A204.1 (cell line): ENCODE results near the gene FRMD4A.
"Not testable (repeated sequence)": the region's sequence is repeated elsewhere in the genome, so short reads cannot be mapped to it uniquely, and the experiment has no call there.

ENCODE experiments used
- FAIRE-seq: peaks from 2 replicates; lab custom pipeline; 2012; peaks lifted over from hg19 to GRCh38; lab: Jason Lieb, UNC

Gene FRMD4A

DNA sequence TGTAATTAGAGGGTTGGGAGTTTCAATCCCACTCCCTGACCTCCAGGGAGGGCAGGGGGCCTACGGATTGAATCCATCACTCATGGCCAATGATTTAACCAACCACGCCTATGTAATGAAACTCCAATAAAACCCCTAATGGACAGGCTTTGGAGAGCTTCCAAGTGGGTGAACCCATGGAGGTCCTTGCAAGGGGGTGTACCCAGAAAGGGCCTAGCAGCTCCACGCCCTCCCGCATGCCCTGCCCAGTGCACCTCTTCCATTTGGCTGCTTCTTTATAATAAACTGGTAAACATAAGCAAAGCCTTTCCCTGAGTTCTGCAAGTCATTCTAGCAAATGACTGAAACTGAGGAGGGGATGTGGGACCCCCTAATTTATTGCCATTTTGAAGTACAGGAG, 280.1 kb downstream of the FRMD4A start:
- no peak for FAIRE-seq

- FAIRE-seq, result no peak
These were observed 281.7 kb downstream of the FRMD4A start for GRCh38 chr10:14048930-14049613.

DNA sequence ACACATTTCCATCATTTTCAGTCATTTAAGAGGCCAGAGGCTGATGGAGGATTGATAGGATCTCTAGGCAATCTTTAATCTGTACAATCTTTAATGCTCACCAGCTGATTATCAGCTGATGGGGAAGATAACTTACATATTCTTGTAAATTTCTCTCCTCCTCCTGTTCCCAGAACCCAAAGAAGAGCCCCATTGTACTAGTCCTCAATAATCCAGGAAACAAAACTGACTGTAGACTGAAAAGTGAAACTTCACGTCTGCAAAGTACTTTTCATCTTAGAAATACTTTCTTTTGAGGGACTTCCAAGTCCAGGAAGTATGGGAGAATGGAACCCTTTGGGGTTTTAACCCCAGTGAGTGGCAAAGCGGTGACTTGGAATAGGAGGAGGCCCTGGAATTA, 283.3 kb downstream of the FRMD4A start:
- FAIRE-seq, result no peak

- not testable (repeated sequence) for FAIRE-seq
These were observed 288.7 kb downstream of the FRMD4A start for GRCh38 chr10:14042051-14042450.

DNA sequence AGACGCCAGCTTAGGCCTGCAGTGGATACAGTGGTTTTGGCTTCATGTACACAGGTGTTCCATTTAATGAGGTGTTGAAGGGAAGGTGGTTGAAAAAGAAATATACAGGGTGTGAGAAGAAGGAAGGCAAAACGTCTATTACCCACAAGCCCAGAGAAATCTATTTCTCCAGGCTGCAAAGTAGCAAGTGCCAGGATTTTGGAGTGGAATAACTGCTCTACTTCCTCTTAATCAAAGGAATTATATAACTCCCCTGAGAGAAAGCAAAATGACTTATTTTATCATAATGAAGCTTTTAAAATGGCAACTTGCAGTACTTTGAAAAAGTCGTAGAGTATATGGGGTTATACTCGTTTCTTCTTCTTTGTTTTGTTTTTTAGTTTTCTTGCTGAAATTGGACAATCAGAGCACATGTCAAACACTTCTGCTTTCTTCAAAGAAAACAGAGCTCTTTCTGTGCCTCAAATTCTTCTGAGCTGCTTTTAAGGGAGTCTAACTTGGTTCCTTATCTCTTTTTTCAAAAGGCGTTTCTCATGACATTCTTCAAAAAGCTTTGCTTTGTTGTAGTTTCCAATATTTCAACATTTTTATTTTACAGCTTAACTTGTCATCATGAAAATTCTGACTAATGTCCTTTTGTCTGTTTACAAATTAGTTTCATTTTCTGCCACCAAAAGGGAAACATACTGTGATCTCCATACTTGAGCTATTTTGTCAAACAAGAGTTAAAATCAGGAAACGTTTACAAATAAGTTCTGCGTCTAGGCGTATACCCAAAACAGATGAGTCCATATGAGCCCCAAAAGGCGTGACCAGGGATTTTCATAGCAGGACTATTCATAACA, 289.7 kb downstream of the FRMD4A start:
- FAIRE-seq, result no peak

GRCh38 chr10:14039968-14040668, 290.6 kb downstream of the FRMD4A start:
- FAIRE-seq, result no peak

DNA sequence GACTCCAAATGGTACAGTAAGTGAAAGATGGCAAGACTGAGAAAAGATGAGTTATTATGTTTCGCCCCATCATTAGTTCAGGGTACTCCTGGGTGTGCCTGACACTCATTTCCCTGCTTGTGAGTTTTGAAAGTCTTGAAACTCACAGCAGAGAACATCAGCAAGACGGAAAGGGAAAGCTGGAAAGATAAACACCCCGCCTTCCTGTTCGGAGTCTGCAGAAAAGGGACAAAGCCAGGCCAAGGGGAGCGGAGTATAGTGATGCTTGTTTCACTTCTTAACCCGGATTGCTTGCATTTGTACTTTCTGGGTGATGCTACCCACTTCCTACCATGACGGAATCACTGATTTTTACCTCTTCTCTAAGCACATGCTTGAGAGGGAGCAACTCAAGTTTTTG, 294.5 kb downstream of the FRMD4A start:
- no peak for FAIRE-seq

DNA sequence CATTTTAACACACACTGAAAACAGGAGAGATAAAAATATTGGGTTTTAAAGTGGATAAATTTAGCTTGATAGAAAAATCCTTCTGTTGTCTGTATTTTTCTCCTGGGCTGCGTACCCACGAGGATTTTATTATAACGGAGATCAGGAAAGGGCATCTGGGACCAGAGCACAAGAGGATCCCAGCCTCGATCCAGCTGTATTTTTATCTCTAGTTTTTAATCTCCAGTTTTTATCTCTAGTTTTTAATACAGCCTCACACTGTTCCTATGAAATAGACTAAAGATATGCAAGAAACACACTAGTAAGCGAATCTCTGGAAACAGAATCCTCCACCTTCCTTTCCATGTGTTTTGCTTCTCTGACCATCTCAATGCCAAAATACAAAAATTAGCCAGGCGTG, 295.2 kb downstream of the FRMD4A start:
- FAIRE-seq, result no peak

DNA sequence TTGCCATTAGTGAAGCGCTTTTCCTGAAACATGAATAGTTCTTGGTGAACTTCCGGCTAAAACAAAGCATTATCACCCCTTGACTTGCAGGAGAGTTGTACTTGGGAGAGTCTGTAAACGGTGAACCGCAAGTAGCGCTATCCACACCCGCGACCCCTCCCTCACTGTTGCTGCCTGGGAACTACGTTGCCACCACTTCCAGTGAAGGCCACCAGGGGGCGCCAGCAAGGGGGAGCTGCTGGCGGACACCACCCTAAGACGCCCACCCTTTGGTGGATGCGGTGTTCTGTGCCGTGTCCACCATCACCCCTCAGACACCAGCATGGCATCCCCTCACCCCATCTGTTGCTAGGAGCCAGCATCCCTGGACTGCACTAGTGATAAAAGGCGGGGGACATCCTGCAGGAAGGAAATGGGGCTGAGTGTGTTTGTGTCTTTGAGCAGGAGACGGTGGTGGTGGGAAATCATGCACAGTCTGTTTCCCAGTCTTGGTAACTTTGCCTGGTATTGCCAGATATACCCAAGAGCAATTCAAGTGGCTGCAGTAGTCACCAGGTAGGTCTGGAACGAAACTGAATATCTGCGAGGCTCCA, 298.2 kb downstream of the FRMD4A start:
- FAIRE-seq, result no peak

DNA sequence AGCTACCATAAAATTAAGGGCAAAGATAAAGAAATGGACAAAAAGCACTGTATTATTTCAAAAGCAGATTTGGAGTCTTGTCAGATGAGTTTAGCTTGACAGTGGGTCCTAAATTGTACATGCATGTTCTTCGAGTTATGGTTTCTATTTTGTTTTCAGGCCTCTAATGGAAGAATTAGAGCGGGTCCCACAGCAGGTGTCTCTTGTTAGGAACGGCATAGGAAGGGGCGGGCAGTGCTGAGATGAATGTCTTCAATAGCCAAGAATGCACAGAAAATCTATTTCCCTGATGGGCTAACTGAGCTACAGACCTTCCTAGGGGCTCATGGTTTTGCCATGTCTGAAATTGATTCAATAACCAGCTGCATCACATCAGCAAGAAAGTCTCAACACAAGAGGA, 304.4 kb downstream of the FRMD4A start:
- FAIRE-seq, result no peak

GRCh38 chr10:14025283-14026189, 305.2 kb downstream of the FRMD4A start:
- no peak for FAIRE-seq

DNA sequence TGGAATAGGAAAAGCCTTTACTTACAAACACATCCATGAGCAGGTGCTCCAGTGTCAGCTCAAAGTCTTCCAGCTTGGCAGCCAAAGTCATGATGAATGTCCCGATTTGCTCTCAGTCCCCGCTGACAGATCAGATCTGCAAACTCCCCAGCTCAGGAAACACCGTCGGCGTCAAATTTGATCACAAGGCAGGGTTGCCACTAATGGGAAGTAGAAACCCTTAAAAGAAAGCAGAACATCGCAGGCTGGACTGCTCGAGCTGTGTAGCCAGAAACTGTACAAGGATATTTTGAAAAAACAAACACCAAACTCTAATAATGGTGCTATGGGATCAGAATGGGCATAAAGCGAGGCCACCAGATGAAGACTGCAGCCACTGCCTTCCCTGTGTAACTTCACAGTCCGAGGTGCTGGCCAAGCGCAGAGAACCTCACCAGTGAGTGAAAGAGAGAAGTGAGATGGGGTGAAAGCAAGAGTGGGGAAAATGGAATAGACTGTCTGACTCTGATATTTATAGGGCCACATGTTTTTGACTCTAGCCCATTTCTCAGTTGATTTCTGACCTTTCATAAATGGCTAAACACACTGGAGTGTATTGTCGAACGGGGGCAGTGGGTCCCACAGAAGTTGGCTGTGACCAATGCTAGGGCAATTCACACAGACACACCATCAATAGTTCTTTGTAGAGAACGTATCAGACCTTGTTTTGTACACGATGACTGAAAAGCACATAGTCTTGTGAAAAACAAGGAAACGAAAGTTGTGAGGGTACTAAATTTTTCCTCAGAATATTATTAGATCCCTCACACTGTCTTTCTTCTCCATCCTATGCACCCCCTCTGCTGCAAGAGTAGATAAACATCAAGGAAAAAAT, 306.2 kb downstream of the FRMD4A start:
- no peak for FAIRE-seq

- FAIRE-seq, result no peak
These were observed 306.9 kb downstream of the FRMD4A start for GRCh38 chr10:14023673-14024328.

DNA sequence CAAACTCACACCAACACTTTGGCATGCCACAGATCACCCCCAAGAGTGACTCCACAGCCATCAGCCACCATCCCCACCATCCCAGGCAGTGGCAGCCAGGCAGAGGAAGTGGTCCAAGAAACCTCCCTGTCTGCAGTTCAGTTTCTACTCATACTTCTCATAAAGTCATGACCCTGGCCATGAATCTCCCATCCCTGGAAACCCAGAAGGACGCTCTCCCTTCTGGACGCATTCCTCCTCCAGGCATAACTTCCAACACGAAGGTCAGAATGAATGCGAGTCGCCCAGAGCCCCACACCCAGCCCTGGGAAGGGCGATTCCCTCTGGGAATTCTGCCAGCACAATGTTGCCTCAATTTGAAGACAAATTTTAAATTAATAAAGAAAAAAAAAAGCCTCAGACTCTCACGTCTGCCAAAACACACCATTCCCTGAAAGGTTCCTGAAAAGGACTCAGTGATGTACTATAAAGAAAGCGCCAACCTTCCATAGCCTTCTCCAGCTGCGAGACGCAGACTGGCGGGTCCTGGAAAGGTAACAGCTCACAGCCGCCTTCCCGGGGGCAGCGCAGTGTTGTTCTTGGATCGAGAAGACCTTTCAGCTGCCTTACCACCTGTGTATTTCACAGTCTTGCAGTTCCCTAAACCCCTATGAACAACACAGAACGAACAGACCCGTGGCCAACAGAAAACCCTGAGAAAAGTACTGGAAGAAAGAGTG, 307.6 kb downstream of the FRMD4A start:
- FAIRE-seq, result no peak

DNA sequence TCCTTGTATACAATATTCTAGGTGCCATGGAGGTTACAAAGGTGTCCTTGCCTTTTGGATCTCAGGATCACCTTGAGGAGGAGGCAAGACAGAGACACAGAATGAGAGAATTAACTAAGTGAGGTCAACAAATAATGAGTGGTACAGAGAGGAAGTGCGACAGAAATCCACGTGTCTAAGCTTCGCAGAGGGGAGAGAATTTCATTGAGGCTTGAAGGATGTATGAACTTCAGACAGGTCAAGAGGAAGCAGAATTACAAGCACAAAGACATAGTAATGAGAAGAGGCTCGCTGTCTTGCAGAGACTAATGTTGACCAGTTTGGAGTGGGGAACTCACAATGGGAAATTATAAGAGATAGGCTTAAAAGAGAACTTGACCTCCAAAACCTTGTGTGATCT, 308.7 kb downstream of the FRMD4A start:
- no peak for FAIRE-seq

DNA sequence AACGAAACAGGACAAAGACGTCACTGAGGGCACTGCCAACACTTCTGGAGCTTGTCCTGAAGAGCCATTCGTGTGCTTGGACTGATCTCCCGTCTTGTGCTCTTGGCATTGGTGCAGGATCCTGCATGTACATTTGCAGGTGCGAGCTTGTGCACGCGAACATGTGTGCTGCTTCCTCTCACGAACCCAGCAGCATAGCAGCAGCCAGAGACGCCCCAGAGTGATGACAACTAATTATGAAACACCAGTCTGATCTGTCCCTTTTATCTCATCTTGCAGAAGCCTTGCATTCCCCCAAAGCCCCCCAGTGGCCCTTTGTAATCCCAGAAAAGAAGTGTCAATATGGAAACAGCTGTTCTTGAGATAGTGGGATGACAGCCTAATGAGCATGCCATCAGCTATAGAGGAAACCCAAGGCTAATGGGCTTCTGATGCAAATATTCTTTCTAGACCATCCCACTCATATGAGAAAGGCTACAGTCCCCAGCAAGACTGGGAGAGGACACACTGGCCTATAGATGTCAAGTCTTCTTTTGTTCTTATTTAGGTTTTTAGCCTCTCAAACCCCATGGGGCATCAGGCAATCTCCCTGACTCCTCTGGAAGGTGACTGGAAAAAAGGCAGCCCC, 310.6 kb downstream of the FRMD4A start:
- no peak for FAIRE-seq

DNA sequence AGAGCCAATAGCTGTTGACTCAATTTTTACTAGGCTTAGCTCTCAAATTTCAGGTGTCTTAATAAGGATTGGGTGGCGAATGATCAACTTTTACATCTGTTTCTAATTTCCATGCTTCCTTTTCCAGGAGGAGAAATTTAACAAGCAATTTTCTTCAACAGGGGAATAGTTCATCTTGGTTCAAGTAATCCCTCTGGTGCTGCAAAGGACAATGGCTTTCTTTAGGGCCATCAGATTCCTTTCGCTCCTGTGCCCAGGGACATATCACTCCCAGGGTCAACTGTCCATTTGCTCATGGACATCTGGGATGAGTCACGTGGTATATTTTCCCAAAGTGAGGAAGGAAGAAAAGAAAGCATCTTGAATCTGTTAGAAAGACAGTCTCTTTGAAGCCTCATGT, 313.3 kb downstream of the FRMD4A start:
- FAIRE-seq, result no peak

DNA sequence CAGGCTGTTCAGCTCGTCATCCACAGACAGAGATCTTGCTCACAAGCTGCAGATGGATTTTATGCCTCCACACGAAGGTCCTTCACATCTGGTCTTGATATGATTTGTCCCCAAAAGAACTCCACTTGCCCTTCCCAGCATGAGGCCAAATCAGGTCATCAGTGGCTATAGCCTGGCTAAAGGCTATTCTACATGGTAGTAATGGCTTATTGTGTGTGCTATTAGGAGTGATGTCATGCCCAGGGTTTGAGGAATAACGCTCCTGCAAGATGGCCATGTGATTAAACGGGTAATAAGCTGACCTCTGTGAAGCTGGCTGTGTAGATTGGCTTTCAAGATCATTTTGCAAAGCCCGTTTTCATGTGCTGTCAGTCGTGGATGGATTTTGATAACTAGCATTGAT, 313.8 kb downstream of the FRMD4A start:
- FAIRE-seq, result no peak

DNA sequence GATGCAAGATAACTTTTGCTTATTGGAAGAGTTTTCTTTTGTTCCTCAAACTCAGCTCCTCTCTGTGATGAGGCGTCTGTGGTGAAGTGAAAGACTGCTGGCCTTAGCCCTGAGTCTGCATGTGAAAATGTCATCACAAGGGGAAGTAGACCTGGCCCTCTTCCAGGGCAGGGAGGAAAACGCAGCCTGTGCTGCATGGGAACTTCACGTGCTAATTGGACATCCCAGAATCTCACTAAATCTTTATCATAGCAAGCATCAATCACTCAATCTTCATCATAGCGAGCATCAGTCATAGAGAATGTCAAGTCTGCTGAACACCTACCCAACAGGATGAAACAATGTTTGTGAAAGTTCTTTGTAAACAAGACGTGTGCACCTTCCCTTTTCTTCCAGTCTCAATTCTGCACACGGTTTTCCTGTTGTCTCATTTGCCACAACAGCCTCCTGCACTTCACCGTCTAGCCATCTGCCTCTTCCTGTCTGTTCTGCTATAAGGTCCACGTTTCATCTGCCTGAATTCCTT, 314.6 kb downstream of the FRMD4A start:
- FAIRE-seq, result no peak
